Measurements from ENCODE around the gene HAO1.

HAO1 gene

DNA sequence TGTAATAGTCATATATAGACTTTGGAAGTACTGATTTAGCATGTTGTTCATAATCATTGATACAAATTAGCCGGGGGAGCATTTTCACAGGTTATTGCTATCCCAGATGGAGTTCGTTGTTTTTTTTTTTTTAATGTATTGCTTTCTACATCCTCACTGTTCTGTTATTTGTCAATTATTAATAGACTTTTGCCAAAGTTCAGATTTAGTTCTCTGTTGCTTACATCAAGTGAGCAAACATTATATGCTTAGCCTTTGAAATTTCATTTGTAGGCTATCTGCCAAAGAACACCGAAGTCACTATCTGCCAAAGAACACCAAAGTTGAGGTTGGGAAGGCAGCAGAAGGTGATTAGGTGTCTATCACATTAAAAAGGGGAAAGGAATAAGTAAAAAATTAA, at the start of gene HAO1:
HAO1 (minus strand) TSS at position 118 of the 400 bp plus-strand sequence; CDS start at position 82, 36 bp downstream.
- TF ChIP-seq, protein P1, sequence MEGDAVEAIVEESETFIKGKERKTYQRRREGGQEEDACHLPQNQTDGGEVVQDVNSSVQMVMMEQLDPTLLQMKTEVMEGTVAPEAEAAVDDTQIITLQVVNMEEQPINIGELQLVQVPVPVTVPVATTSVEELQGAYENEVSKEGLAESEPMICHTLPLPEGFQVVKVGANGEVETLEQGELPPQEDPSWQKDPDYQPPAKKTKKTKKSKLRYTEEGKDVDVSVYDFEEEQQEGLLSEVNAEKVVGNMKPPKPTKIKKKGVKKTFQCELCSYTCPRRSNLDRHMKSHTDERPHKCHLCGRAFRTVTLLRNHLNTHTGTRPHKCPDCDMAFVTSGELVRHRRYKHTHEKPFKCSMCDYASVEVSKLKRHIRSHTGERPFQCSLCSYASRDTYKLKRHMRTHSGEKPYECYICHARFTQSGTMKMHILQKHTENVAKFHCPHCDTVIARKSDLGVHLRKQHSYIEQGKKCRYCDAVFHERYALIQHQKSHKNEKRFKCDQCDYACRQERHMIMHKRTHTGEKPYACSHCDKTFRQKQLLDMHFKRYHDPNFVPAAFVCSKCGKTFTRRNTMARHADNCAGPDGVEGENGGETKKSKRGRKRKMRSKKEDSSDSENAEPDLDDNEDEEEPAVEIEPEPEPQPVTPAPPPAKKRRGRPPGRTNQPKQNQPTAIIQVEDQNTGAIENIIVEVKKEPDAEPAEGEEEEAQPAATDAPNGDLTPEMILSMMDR (conservative IDR thresholded peaks at IDR 0.05; ENCODE audit: low read length), result no peak
- peaks cover 4% of the 10 kb centered on the region for H3K4me1 ChIP-seq (ENCODE audit: insufficient read depth, low read length, poor library complexity, severe bottlenecking)

DNA sequence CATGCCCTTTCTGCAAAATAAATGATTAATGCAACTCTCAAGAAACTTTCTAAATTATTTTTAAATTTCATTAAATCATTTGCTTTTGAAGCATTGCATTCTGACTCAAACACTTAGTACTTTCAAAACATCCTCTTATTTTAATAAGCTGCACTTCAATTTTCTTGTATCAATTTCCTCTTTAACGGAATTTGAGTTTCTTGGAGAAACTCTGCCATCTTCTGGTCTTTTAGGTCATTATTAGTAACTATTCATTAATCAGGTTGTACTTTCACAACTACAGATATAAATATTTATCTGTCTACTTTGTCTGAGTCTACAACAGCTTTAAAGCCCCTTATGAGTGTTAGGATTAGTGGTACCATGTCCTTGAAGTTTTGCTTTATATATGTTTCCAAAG, 49.1 kb upstream of the HAO1 start:
- no peaks in the 10 kb centered on the region for H4K20me1 ChIP-seq (ENCODE audit: insufficient read depth, low read length, poor library complexity, severe bottlenecking)
- peaks cover 52% of the 10 kb centered on the region for H3K36me3 ChIP-seq (ENCODE audit: insufficient read depth, low read length)
- no peak overlapping the region for H3K9ac ChIP-seq (ENCODE audit: low read depth, low read length, poor library complexity, severe bottlenecking)
- no peaks in the 10 kb centered on the region for H3K4me1 ChIP-seq (ENCODE audit: insufficient read depth, low read length, poor library complexity, severe bottlenecking)
- no peaks in the 10 kb centered on the region for H3K27me3 ChIP-seq (ENCODE audit: insufficient read depth, low read length, poor library complexity, severe bottlenecking)
- H3K4me2 ChIP-seq (ENCODE audit: low read depth, low read length, poor library complexity, severe bottlenecking), result no peak overlapping the region
- TF ChIP-seq, protein P1 (conservative IDR thresholded peaks at IDR 0.05; ENCODE audit: low read length), result 0 out of 2 replicates have a peak, but pooled peaks have one; percentile 22
- TF ChIP-seq EZH2phosphoT487 (IDR thresholded peaks at IDR 0.05; ENCODE audit: borderline replicate concordance), result no peak
- H3K9me2 ChIP-seq (replicated peaks; ENCODE audit: low read depth, low read length), result no peaks in the 10 kb centered on the region
- no peak overlapping the region for H2AFZ ChIP-seq (ENCODE audit: low read length)
- no peaks in the 10 kb centered on the region for H3F3A ChIP-seq (ENCODE audit: low read depth)
- no peak overlapping the region for H3K4me3 ChIP-seq (ENCODE audit: low read length, poor library complexity, severe bottlenecking)
- H3K79me2 ChIP-seq (ENCODE audit: insufficient read depth, low read length), result no peaks in the 10 kb centered on the region
- peaks cover 3% of the 10 kb centered on the region; the same call in 1 of the 2 replicates for H3K9me3 ChIP-seq (ENCODE audit: insufficient read depth, low read depth, low read length)

More for the DNA sequence above, at the start of gene HAO1:
- Histone ChIP-seq H3K4me3 (ENCODE audit: low read length, poor library complexity, severe bottlenecking) (no peak within 1 kb of the TSS), H3F3A (ENCODE audit: low read depth) (no peaks in the 10 kb centered on the region), H3K9me2 (replicated peaks; ENCODE audit: low read depth, low read length) (no peaks in the 10 kb centered on the region), H4K20me1 (ENCODE audit: insufficient read depth, low read length, poor library complexity, severe bottlenecking) (no peaks in the 10 kb centered on the region), H3K27me3 (ENCODE audit: insufficient read depth, low read length, poor library complexity, severe bottlenecking) (no peaks in the 10 kb centered on the region), H3K36me3 (ENCODE audit: insufficient read depth, low read length) (no peaks in the 10 kb centered on the region), H3K9ac (ENCODE audit: low read depth, low read length, poor library complexity, severe bottlenecking) (no peak within 1 kb of the TSS), H3K9me3 (ENCODE audit: insufficient read depth, low read depth, low read length) (no peaks in the 10 kb centered on the region), H3K4me2 (ENCODE audit: low read depth, low read length, poor library complexity, severe bottlenecking) (no peak within 1 kb of the TSS), H3K79me2 (ENCODE audit: insufficient read depth, low read length) (no peaks in the 10 kb centered on the region), H2AFZ (ENCODE audit: low read length) (no peak within 1 kb of the TSS)

DNA sequence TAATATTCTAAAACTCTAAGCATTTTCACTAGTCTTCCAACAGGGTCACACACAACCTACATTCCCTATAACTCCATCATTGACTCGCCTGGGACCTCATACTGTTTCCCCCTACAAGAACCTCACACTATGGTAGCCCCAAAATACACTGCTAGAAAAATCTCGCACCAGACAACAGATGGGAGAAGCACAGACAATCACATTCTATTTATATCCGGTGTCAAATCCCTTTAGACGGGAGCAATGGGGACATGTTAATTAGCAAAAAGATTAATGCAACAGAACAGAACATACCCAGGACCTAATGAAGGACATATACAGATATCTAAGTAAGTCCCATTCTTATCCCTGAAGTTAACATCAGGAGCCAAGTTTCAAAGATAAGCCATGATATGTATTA, 45.7 kb upstream of the HAO1 start:
- Histone ChIP-seq H3K27me3 (ENCODE audit: insufficient read depth, low read length, poor library complexity, severe bottlenecking) (no peaks in the 10 kb centered on the region), H2AFZ (ENCODE audit: low read length) (no peak overlapping the region), H3K4me2 (ENCODE audit: low read depth, low read length, poor library complexity, severe bottlenecking) (no peak overlapping the region), H3K9me3 (ENCODE audit: insufficient read depth, low read depth, low read length) (no peaks in the 10 kb centered on the region), H3K79me2 (ENCODE audit: insufficient read depth, low read length) (no peaks in the 10 kb centered on the region), H3K4me1 (ENCODE audit: insufficient read depth, low read length, poor library complexity, severe bottlenecking) (no peaks in the 10 kb centered on the region), H3K36me3 (ENCODE audit: insufficient read depth, low read length) (peaks cover 66% of the 10 kb centered on the region; the same call in 1 of the 2 replicates), H3K4me3 (ENCODE audit: low read length, poor library complexity, severe bottlenecking) (no peak overlapping the region), H3K9ac (ENCODE audit: low read depth, low read length, poor library complexity, severe bottlenecking) (no peak overlapping the region), H3K9me2 (replicated peaks; ENCODE audit: low read depth, low read length) (no peaks in the 10 kb centered on the region), H3F3A (ENCODE audit: low read depth) (no peaks in the 10 kb centered on the region), H4K20me1 (ENCODE audit: insufficient read depth, low read length, poor library complexity, severe bottlenecking) (no peaks in the 10 kb centered on the region)
- no peak for TF ChIP-seq EZH2phosphoT487 (IDR thresholded peaks at IDR 0.05; ENCODE audit: borderline replicate concordance)
- TF ChIP-seq, protein P1 (conservative IDR thresholded peaks at IDR 0.05; ENCODE audit: low read length), result no peak

Data from Loucy (cell line).